GM20431 (cell line): ENCODE results near the gene PEX11G.
"Not testable (repeated sequence)": the region's sequence is repeated elsewhere in the genome, so short reads cannot be mapped to it uniquely, and the experiment has no call there.

ENCODE experiments used
- in situ Hi-C: fragments of 300-500 bp; cut with MseI, MboI; formaldehyde crosslinking; loops from one replicate; pipeline ENCODE4 v1.15.0; 2020; ENCODE audit warnings: low sequenced_read_pairs; ENCODE audit not compliant: unreplicated experiment

Gene PEX11G

DNA sequence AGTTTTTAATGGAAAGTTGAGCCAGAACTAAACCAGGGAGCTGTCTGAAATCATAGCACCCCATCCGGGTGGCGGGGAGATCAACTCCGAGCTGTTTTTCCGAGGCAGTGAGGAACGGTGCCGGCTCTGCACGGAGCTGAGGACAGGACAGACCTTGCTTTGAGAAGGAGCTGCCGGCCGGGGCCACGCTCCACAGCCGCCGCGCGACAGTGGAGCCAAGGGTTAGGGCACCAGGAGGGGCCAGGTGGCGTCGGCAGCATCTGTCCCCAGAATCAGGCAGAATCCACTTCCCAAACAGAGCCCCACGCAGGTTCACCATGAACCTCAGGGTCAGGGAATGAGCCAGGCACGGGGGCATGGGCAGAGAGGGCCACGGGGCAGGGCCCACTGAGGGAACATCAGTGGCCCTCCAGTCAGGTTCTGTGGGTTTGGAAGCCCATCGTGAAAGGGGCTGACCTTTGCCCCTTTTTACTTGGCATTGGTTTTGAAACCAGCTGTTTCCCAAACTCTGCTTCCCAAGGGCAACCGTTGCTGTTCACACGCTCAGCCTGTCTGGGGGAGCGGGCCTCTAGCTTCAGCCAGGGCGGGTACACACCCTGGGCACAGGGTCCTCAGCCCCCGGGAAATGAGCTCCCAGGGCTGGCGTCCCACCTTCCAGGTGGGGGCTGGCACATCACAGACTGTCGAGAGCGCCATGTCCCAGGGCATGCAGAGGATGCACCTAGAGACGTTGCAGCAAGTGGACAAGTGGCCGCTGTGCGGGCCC, 18.1 kb downstream of the PEX11G start:
- in situ Hi-C loops = no loop called here

DNA sequence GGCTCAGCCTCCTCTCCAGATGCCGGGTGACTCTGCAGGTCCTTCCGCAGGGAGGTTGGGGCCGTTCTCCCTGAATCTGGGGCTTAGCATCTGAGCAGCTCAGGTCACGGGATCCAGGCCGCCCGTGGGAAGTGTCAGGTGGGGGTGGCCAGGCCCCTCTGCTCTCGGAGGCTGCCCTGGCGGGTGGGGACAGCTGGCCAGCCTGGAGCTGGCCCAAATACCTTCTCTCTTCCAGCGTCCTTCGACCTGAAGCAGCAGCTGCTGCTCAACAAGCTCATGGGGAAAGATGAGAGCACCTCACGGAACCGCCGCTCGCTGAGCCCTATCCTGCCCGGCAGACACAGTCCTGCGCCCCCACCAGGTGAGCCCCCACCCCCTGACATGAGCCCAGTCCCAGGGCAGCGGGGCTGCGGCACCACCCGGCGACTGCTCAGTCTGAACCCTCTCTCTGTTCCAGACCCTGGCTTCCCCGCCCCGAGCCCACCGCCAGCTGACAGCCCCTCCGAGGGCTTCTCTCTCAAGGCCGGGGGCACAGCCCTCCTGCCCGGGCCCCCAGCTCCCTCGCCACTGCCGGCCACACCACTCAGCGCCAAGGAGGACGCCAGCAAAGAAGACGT, 19.1 kb downstream of the PEX11G start:
- in situ Hi-C loops = no loop called here

DNA sequence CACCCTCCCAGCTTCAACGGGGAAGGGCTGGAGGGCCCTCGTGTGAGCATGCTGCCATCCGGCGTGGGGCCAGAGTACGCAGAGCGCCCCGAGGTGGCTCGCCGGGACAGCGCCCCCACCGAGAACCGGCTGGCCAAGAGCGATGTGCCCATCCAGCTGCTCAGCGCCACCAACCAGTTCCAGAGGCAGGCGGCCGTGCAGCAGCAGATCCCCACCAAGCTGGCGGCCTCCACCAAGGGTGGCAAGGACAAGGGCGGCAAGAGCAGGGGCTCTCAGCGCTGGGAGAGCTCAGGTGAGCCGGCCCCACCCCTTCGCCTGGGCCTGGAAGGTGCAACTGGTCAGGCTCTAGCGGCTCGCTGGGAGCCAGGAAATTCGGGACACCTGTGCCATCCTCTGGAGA, 20.0 kb downstream of the PEX11G start:
- in situ Hi-C loops = no loop called here

DNA sequence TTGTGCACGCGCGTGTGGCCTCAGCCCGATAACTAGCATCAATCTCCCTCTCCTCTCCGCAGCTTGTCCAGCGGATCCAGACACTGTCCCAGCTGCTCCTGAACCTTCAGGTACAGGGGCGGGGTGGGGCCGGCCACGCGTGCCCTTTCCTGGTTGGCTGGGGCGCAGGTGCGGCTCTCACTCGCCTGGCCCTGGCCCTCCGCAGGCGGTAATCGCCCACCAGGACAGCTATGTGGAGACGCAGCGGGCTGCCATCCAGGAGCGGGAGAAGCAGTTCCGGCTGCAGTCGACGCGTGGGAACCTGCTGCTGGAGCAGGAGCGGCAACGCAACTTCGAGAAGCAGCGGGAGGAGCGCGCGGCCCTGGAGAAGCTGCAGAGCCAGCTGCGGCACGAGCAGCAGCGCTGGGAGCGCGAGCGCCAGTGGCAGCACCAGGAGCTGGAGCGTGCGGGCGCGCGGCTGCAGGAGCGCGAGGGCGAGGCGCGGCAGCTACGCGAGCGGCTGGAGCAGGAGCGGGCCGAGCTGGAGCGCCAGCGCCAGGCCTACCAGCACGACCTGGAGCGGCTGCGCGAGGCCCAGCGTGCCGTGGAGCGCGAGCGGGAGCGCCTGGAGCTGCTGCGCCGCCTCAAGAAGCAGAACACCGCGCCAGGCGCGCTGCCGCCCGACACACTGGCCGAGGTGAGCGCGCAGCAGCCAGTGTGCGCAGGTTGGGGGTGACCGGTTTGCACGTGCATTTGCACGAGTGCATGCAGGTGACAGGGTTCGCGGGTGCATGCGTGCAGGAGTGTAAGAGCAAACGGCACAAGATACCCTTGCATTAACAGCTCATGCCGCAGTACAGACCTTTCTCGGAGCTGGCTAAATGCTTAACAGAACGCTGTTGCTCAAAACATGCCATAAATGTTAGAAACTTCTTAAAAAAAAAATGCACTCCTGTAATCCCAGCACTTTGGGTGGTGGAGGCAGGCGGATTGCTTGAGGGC, 21.5 kb downstream of the PEX11G start:
- in situ Hi-C loops = no loop called here

DNA sequence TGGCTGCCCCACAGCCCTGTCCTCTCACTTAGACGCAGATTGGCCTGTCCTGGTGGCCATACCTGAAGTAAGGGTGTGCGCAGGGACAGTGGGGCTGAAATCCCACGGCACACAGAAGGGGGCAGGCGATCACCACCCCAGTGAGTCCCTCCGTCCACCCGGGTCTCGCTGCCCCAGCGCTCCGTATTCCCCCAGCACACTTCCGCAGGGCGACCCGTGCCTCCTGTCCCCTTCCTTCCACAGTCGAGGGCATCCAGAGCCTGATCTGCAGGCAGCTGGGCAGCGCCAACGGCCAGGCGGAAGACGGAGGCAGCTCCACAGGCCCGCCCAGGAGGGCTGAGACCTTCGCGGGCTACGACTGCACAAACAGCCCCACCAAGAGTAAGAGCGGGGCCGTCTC, 25.3 kb downstream of the PEX11G start:
- in situ Hi-C loops = no loop called here

DNA sequence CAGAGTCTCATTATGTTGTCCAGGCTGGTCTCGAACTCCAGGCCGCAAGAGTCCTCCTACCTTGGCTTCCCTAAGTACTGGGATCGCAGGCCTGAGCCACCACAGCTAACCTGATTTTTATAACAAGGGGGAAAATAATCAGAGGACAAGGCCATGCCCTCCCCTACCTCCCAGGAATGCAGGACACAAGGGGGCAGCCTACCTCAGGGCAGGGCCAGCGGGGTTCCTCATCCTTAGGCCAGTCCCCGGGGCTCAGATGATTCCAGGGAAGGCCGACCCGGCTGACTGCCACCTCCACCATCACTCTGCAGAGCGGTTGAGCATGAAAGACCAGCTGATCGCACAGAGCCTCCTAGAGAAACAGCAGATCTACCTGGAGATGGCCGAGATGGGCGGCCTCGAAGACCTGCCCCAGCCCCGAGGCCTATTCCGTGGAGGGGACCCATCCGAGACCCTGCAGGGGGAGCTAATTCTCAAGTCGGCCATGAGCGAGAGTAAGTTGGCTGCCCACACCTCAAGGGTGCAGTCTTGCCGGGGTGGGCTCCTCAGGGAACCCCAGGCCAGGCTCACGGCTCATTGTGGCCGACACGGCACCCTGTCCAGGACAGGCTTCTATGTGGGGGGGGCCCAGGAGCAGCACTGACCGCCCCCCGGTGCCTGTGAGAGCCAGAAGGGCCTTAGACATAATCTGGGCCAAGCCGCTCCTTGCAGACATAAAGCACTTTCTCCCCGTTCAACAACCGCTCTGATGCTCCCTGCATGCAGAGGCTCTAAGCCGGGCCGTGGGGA, 26.8 kb downstream of the PEX11G start:
- in situ Hi-C loops = no loop called here

DNA sequence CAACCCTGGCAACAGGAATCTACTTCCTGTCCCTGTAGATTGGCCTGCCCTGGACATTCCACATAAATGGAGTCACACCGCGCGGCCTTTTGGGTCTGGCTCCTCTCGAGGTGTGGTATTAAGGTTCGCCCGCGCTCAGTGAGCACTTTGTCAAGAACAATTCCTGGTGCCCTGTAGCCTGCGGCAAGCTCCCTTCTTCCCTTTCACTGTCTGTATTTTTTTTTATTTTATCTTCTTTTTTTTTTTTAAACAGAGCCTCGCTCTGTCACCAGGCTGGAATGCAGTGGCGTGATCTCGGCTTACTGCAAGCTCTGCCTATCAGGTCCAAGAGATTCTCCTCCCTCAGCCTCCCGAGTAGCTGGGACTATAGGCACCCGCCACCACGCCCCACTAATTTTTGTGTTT, 28.3 kb downstream of the PEX11G start:
- in situ Hi-C loops = no loop called here

DNA sequence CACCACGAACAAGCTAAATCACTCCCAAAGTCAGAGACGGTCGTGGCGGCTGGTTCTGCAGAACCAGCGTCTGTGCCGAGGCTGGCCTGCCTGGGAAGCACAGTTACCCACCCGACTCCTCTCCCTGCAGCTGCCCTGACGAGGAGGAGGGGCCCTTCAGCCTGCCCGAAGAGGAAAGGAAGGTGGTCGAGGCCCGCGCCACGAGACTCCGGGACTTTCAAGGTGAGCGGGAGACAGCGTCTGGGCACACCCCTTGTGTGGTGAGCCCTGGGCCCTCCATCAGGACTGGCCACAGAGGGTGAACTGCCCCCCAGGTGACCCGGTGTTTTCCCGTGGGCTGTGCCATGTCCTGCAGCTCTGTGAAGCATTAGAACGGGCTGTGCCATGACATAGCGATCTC, 29.1 kb downstream of the PEX11G start:
- in situ Hi-C loops = no loop called here

DNA sequence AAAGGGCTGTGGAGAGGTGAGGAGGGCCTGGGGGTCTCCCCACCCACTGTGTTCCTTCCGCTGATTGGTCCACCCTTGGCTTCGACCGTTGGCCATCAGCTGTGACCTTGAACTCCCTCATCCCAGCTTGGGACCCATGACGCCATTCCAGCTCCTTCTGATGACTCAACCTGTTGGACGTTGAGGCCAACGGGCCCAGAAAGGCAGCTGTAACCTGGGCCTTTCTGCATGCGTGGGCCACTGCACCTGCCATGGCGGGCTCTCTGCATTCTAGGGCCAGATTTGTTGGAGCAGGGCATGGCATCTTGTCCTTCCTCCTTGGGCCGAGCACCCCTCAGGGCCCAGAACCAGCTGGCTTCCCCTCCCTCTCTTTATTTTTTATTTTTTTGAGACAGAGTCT, 30.2 kb downstream of the PEX11G start:
- in situ Hi-C loops = no loop called here

DNA sequence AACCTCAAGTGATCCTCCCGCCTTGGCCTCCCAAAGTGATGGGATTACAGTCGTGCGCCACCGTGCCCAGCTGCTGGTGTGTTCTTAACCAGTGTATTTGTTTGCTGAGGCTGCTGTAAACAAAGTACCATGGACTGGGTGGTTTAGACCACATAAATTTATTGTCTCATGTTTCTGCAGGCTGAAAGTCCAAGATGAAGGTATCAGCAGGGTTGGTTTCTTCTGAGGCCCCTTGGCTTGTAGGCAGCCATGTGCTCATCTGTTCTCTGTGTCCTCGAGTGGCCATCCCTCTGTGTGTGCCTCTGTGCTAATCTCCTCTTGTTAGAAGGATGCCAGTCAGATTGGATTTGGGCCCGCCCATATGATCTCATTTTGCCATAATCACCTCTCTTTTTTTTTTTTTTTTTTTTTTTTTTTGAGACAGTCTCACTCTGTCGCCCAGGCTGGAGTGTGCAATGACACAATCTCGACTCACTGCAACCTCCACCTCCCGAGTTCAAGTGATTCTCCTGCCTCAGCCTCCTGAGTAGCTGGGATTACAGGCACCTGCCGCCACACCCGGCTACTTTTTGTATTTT, 31.8 kb downstream of the PEX11G start:
- in situ Hi-C loops = no loop called here

DNA sequence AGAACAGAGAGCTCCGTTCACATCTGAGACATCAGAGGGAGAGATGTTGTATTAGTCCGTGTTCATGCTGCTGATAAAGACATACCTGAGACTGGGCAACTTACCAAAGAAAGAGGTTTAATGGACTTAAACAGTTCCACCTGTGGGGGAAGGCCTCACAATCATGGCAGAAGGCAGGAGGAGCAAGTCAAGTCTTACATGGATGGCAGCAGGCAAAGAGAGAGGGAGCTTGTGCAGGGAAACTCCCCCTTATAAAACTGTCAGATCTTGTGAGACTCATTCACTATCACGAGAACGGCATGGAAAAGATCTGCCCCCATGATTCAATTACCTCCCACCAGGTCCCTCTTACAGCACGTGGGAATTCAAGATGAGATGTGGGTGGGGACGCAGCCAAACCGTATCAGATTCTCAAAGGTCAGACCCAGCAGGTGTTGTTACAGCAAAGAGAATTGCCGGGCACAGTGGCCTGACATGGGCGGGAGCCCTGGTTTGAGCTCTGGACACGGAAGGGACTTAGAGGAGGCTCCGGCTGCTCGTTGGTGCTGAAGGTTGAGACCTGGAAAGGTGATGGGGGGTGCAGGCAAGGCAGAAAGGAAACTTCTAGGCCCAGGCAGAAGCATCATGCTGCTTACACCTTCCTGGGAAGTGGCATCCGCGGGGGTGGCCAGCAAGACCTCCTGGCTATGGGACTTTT, 33.1 kb downstream of the PEX11G start:
- in situ Hi-C loops = no loop called here

DNA sequence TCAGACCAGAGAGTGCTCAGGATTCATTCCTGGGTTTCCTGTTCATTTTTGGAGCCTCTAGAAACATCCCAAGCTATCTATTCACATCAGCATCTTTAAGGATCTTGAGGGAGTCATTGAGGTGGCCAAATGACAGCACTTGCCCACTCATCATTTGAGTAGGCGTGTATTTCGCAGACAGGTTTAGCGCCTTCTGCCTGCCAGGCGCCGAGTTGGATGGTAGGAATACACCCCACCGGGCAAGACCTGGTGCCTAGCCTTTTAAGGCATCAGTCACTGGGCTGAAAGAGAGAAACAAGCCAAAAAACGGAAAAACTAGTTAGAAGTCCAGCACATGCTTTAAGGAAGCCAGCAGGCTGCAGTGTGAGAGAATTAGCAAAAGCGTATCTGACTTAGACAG, 33.8 kb downstream of the PEX11G start:
- in situ Hi-C loops = no loop called here

DNA sequence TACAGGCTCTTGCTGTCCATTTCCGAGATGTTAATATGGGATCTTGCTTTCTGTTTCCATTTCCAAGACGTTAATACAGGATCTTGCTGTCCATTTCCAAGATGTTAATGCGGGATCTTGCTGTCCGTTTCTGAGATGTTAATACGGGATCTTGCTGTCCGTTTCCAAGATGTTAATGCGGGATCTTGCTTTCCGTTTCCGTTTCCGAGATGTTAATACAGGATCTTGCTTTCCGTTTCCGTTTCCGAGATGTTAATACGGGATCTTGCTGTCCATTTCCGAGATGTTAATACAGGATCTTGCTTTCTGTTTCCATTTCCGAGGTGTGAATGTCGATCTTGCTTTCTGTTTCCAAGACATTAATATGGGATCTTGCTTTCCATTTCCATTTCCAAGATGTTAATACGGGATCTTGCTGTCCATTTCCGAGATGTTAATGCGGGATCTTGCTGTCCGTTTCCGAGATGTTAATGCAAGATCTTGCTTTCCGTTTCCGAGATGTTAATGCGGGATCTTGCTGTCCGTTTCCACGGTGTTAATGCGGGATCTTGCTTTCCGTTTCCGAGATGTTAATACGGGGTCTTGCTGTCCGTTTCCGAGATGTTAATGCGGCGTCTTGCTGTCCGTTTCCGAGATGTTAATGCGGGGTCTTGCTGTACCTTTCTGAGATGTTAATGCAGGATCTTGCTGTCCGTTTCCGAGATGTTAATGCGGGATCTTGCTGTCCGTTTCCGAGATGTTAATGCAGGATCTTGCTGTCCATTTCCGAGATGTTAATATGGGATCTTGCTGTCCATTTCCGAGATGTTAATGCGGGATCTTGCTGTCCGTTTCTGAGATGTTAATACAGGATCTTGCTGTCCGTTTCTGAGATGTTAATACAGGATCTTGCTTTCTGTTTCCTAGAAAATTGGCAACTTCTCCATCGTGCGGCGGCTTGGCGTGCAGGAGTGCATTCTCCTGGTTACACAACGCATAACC, 38.3 kb downstream of the PEX11G start:
- in situ Hi-C loops = no loop called here

DNA sequence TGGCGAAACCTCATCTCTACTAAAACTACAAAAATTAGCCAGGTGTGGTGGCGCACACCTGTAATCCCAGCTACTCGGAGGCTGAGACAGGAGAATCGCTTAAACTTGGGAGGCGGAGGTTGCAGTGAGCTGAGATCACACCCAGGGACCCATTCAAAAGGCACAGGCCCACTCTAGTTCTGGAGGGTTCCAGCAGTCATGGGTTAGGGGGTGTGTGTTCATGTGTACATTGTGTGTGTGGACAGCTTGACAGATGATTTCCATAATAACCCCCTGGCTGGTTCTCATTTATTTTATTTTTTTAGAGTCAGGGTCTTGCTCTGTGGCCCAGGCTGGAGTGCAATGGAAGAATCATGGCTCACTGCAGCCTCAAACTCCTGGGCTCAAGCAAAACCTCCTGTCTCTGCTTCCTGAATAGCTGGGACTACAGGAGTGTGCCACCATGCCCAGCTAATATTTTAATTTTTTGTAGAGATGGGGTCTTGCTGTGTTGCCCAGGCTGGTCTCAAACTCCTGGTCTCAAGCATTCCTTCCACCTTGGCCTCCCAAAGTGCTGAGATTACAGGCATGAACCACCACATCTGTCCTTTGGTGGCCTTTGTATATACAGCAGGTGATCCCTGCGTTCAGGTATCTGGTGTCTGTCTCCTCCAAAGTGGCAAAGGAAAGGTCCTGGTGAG, 39.3 kb downstream of the PEX11G start:
- in situ Hi-C loops = not testable (repeated sequence)

DNA sequence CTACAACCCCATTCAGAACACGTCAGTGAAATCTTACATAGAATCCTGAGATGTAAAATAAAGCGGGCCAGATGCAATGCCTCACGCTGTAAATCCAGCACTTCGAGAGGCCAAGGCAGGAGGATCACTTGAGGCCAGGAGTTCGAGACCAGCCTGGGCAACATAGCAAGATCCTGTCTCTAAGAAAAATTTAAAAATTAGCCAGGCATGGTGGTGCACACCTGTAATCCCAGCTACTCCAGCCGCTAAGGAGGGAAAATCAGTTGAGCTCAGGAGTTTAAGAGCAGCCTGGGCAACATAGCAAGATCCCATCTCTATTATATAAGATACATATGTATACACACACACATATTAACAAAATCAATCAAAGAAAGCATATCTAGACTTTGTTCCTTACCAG, 41.2 kb downstream of the PEX11G start:
- in situ Hi-C loops = no loop called here

DNA sequence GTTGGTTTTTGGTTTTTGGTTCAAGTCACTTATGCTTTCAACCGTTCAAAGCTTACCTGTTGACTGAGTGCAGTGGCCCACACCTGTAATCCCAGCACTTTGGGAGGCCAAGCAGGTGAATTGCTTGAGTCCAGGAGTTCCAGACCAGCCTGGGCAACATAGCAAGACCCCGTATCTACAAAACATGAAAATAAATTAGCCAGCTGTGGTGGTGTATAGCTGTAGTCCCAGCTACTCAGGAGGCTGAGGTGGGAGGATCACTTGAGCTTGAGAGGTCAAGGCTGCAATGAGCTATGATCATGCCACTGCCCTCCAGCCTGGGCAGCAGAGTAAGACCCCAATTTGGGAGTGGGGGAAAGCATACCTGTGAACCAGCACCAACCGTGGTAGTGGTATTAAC, 43.7 kb downstream of the PEX11G start:
- in situ Hi-C loops = no loop called here

DNA sequence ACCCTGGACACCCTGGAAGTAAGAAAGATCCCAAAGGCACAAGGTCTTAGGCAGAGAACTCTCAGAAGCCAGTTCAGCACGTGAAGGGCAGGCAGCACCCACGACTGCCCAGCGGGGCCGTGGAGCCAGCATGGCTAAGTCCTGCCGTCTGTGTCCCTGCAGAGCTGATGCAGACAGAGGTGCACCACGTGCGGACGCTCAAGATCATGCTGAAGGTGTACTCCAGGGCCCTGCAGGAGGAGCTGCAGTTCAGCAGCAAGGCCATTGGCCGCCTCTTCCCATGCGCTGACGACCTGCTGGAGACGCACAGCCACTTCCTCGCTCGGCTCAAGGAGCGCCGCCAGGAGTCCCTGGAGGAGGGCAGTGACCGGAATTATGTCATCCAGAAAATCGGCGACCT, 44.8 kb downstream of the PEX11G start:
- in situ Hi-C loops = no loop called here
